Stimulated activated CD4-positive, alpha-beta T cell treated with anti-CD3 and anti-CD28 coated beads, Interleukin-2, amount 100 ng/mL, for 24 hours (primary cell): ENCODE results near the gene NBDY.
"Not testable (repeated sequence)": the region's sequence is repeated elsewhere in the genome, so short reads cannot be mapped to it uniquely, and the experiment has no call there.

ENCODE experiments used
- DNase-seq, 2 donors: peaks; one replicate each; pipeline ENCODE4 v3.0.0-alpha.2; 2020

NBDY gene

GRCh38 chrX:56764975-56765791 is 36.1 kb downstream of the NBDY start:
- DNase-seq = no peak

GRCh38 chrX:56765811-56766553 is 36.9 kb downstream of the NBDY start:
- DNase-seq = no peak

- no peak for DNase-seq
These were observed 37.7 kb downstream of the NBDY start for GRCh38 chrX:56766554-56767347.

- not testable (repeated sequence) for DNase-seq
These were observed 38.5 kb downstream of the NBDY start for GRCh38 chrX:56767348-56768119.

DNA sequence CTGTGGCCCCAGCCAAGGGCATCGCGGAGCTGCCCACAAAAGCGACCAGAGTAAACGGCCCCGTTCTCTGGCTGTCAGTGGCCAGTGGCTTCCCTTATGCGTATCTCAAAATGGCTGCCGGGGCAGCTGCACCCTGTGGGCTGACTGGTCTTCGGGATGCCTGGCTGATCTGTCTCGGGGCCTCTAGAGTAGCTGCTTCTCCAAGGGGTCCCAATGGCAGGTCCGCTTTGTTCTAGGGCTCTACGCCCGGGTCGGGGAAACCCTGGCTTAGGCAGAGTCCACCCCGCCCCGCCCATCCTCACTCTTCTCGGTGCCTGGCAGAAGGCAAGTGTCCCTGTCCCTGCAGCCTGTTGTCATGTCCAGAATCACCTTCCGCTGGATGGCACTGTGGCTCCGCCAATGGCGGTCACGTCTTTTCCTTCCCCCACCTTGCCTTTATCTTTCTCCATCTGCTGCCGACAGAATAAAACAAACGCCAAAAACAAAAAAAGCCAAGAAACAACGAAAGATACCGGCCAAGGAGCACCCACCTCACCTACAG is 39.1 kb downstream of the NBDY start:
- not testable (repeated sequence) for DNase-seq

DNA sequence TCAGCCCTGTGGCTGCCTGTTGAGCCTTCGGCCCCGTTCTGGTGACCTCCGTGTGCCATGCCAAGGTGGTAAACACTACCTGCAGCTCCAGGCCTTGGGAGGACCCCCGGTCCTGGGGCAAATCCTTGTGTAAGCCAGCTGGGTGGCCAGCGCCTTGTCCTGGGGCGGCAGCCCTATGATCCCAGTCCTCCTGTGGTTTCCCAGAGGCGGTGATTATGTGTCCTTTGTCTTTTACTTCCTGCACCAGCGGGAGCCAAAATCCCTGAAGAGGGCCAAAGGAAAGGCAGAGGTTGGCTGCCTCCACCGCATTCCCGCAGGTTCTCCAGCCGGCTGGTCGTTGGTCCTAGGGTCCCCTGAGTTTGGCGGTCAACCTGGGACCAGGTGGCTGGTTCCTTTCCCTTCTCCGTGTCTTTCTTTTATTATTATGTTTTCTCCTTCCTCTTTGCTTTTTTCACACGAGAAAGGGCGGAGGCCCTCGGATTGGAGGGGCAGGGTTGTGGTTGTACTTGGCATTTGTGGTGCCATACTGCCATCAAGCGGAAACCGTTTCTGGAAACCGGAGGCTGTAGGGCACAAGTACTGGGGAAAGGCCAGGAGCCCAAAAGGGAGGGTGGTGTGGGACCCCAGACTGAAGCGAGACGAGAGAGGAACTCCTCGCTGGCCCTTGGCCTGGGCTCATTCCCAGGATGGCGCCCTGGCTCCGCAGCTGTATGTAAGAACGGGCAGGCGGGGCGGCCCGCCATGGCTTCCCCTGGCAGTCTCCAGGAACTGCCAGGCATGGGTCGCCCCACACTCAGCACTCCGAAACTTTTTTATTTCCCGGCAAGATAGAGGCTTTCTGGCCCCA is 43.9 kb downstream of the NBDY start:
- not testable (repeated sequence) for DNase-seq

GRCh38 chrX:56773522-56774060 is 44.5 kb downstream of the NBDY start:
- DNase-seq = not testable (repeated sequence)

- DNase-seq = not testable (repeated sequence)
These were observed 49.3 kb downstream of the NBDY start for GRCh38 chrX:56778099-56778923.

DNA sequence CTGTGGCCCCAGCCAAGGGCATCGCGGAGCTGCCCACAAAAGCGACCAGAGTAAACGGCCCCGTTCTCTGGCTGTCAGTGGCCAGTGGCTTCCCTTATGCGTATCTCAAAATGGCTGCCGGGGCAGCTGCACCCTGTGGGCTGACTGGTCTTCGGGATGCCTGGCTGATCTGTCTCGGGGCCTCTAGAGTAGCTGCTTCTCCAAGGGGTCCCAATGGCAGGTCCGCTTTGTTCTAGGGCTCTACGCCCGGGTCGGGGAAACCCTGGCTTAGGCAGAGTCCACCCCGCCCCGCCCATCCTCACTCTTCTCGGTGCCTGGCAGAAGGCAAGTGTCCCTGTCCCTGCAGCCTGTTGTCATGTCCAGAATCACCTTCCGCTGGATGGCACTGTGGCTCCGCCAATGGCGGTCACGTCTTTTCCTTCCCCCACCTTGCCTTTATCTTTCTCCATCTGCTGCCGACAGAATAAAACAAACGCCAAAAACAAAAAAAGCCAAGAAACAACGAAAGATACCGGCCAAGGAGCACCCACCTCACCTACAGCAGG is 50.0 kb downstream of the NBDY start:
- DNase-seq = not testable (repeated sequence)

- DNase-seq = not testable (repeated sequence)
These were observed 51.9 kb downstream of the NBDY start for GRCh38 chrX:56780681-56781649.

DNA sequence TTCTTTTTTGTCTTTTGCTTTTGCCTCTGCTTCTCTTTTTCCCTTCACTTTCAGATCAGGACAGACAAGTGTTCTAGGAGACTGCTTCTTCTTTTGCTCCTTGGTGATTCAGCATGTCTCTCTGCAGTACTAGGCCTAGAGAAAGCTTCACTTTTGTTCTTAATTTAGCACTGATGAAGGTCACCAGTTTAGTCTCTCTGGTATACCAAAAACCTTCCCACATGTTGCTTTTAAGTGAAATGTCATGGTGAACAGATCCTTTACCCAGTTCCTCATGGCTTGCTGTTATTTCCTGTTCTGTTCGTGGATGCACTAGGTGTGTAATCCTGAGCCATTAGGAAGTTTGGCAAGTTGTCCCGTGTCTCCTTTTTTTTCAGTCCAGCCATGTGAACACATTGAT is 53.3 kb downstream of the NBDY start:
- DNase-seq = no peak

GRCh38 chrX:56782791-56783449 is 53.9 kb downstream of the NBDY start:
- no peak for DNase-seq

- no peak for DNase-seq
These were observed 54.4 kb downstream of the NBDY start for GRCh38 chrX:56783450-56783831.

- no peak for DNase-seq
These were observed 55.1 kb downstream of the NBDY start for GRCh38 chrX:56783996-56784620.

- no peak for DNase-seq
These were observed 55.6 kb downstream of the NBDY start for GRCh38 chrX:56784666-56785065.

DNA sequence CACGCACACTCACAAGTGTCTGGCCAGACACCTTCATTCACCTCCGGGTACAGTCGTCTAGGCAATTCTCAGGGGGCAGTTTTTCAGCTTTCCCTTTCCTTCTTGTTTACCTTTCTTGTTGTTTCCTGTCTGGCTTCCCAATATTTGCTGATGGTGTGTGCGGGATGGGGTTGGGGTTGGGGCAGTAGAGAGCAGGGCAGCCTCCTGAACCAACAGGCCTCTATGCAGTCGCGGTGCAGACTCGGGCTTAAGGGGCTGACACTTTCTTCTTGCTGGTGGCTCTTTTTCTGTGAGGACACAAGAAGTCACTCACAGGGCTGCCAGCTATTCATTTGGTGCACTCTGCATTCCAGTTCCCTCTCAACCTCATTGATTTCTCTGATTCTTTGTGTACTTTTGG is 56.4 kb downstream of the NBDY start:
- no peak for DNase-seq
